ENCODE results near the gene PPP3CA.
"Not testable (repeated sequence)": the region's sequence is repeated elsewhere in the genome, so short reads cannot be mapped to it uniquely, and the experiment has no call there.

The PPP3CA gene

GRCh38 chr4:101244349-101244748 is 103.0 kb downstream of the PPP3CA start:
- DNase-seq = no peak

- DNase-seq = no peak
Observed at GRCh38 chr4:101242441-101242840, 104.9 kb downstream of the PPP3CA start.

- no peak for DNase-seq
Observed at GRCh38 chr4:101240099-101240498, 107.2 kb downstream of the PPP3CA start.

- DNase-seq = no peak
Observed at GRCh38 chr4:101239665-101240064, 107.7 kb downstream of the PPP3CA start.

GRCh38 chr4:101238706-101239105 is 108.6 kb downstream of the PPP3CA start:
- DNase-seq = no peak

GRCh38 chr4:101237773-101238172 is 109.6 kb downstream of the PPP3CA start:
- DNase-seq = no peak

- no peak for DNase-seq
Observed at GRCh38 chr4:101236097-101236496, 111.2 kb downstream of the PPP3CA start.

GRCh38 chr4:101234141-101234540 is 113.2 kb downstream of the PPP3CA start:
- DNase-seq = not testable (repeated sequence)

- DNase-seq = no peak
Observed at GRCh38 chr4:101232074-101232776, 115.1 kb downstream of the PPP3CA start.

- no peak for DNase-seq
Observed at GRCh38 chr4:101230801-101231426, 116.4 kb downstream of the PPP3CA start.

GRCh38 chr4:101229116-101229515 is 118.2 kb downstream of the PPP3CA start:
- no peak for DNase-seq

- DNase-seq = no peak
Observed at GRCh38 chr4:101227715-101228114, 119.6 kb downstream of the PPP3CA start.

- DNase-seq = no peak
Observed at GRCh38 chr4:101224358-101225218, 122.7 kb downstream of the PPP3CA start.

GRCh38 chr4:101222156-101222845 is 125.0 kb downstream of the PPP3CA start:
- DNase-seq = no peak

- DNase-seq = no peak
Observed at GRCh38 chr4:101221294-101221693, 126.0 kb downstream of the PPP3CA start.

GRCh38 chr4:101218894-101219293 is 128.4 kb downstream of the PPP3CA start:
- no peak for DNase-seq

GRCh38 chr4:101218346-101218745 is 129.0 kb downstream of the PPP3CA start:
- DNase-seq = no peak

- no peak for DNase-seq
Observed at GRCh38 chr4:101217353-101218031, 129.8 kb downstream of the PPP3CA start.

- no peak for DNase-seq
Observed at GRCh38 chr4:101211146-101211553, 136.2 kb downstream of the PPP3CA start.

- no peak for DNase-seq
Observed at GRCh38 chr4:101210331-101210730, 137.0 kb downstream of the PPP3CA start.

- DNase-seq = no peak
Observed at GRCh38 chr4:101208171-101208570, 139.2 kb downstream of the PPP3CA start.

- no peak for DNase-seq
Observed at GRCh38 chr4:101205916-101206315, 141.4 kb downstream of the PPP3CA start.

- DNase-seq = no peak
Observed at GRCh38 chr4:101201421-101201820, 145.9 kb downstream of the PPP3CA start.
